ENCODE data around the gene SUSD4. TPM values are rescaled to one million over a fixed set of nuclear protein-coding genes. Genes with fewer than 3 reads are reported as not detected.

Gene SUSD4
- total RNA-seq, 6 experiments from 2014 or later: 0.33 to 0.96 (median 0.70) TPM

DNA sequence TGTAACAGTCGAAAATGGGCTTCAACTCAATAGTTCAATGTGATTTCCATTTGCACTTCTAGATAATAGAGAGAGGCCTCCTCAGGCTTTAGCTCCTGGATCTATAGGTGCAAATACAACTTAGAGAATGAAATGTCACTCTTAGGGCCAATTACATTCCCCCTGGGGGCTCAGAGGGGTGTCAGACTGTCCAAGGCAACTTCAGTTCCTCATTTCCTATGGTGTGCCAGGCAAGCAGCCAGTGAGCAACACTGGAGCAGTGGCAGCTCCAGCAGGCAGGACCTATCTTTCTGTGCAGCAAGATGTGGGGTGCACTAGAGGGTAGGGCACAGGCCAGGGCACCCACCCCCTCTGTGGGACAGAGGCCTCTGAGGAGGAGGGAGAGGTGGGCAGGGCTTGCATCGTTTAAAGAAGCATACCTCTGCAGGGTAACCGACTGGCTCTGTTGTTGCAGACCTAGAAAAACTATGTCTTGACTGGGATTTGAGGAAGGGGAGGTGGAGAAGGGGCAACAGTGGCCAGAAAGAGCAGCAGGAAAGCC lies 97.3 kb downstream of the SUSD4 start:
- Mint-ChIP-seq H3K27ac (no peak overlapping the region), H3K4me1 (ENCODE audit: low read depth) (no peaks in the 10 kb centered on the region), H3K9me3 (no peaks in the 10 kb centered on the region), H3K4me3 (no peak overlapping the region), H3K27me3 (ENCODE audit: insufficient read depth) (peaks cover 26% of the 10 kb centered on the region), H3K36me3 (ENCODE audit: low read depth) (no peaks in the 10 kb centered on the region)
- DNase-seq: no peak
- TF ChIP-seq, protein P1, sequence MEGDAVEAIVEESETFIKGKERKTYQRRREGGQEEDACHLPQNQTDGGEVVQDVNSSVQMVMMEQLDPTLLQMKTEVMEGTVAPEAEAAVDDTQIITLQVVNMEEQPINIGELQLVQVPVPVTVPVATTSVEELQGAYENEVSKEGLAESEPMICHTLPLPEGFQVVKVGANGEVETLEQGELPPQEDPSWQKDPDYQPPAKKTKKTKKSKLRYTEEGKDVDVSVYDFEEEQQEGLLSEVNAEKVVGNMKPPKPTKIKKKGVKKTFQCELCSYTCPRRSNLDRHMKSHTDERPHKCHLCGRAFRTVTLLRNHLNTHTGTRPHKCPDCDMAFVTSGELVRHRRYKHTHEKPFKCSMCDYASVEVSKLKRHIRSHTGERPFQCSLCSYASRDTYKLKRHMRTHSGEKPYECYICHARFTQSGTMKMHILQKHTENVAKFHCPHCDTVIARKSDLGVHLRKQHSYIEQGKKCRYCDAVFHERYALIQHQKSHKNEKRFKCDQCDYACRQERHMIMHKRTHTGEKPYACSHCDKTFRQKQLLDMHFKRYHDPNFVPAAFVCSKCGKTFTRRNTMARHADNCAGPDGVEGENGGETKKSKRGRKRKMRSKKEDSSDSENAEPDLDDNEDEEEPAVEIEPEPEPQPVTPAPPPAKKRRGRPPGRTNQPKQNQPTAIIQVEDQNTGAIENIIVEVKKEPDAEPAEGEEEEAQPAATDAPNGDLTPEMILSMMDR (IDR thresholded peaks at IDR 0.05): no peak

DNA sequence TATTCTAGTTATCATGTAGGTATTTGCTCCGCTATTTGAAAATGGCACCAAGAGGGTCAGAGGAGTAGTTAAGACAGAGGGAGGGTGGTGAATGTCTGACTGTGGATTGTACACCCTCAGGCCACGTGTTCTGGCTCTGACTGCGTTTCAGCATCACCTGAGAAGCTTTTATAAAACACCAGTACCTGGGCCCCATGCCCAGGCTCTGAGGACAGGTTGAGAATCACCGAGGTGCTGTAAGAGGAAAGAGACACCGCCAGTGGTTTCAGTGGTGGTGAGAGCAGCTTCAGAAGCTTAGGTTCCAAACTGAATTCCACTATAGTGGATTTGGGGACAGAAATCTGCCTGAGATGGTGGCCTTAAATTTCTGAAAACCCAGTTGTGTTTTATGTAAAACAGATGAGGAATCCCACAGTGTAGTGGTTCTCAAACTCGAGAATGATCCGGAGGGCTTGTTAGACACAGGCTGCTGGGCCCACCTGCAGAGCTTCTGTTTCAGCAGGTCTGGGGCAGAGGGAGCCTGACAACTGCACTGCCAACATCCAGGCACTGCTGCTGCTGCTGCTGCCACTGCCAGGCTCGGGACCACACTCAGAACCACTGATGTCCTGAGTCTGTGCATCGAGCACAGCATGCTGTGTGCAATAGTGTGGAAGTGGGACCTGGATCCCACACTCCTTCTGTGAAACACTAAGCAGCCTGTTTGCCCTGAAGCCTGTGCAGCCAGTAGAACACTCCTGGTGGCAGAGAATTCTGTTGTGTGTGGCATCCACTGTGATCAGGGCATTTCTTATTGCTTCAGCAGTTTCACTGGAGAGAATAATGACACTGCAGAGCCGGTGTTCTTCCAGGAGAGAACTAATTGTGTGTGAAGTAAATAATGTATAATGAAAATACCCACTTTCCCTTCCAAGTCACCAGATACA lies 98.7 kb downstream of the SUSD4 start:
- Mint-ChIP-seq H3K4me1 (ENCODE audit: low read depth) (no peaks in the 10 kb centered on the region), H3K36me3 (ENCODE audit: low read depth) (no peaks in the 10 kb centered on the region), H3K27ac (no peak overlapping the region), H3K4me3 (no peak overlapping the region), H3K9me3 (no peaks in the 10 kb centered on the region), H3K27me3 (ENCODE audit: insufficient read depth) (peaks cover 26% of the 10 kb centered on the region)
- no peak for DNase-seq
- TF ChIP-seq, protein P1 (IDR thresholded peaks at IDR 0.05): no peak

DNA sequence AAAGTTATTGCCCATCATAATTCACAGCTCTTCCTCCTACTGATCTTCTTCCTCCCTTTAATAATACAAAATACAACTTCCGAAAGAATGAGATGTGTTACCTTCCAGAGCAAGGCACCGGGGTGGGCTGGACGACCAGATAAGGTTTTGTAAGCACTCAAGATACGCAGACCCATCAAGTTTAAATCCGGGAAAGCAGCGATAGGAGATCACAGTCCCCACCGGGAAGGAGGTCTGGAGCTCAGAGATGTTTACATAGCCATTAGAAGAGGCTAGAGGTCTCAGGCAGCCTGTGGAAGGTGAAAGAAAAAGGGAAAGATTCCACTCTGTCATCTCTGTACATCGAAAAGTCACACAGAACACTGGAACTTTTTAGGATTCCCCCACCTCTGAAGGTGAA lies 99.4 kb downstream of the SUSD4 start:
- Mint-ChIP-seq H3K9me3 (no peaks in the 10 kb centered on the region), H3K27ac (no peak overlapping the region), H3K27me3 (ENCODE audit: insufficient read depth) (peaks cover 22% of the 10 kb centered on the region), H3K36me3 (ENCODE audit: low read depth) (no peaks in the 10 kb centered on the region), H3K4me3 (no peak overlapping the region), H3K4me1 (ENCODE audit: low read depth) (no peaks in the 10 kb centered on the region)
- DNase-seq: no peak
- TF ChIP-seq, protein P1 (IDR thresholded peaks at IDR 0.05): no peak

DNA sequence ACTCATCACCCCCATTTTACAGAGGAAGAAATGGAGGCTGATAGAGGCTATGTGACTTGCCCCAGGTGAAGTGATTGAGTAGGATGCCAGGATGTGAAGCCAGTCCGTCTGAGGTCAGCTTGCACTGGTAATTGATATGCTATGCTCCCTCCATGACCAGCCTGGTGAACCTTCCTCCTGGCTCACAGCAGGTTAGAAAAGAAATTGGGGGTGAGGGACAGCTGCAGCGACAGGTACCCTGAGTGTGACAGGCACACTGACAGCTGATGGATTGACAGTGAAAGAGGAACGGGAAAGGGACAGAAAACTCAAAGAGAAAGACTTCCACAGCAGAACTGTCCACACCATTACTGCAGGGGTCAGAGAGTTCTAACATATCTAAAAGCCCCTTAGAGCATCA lies 102.1 kb downstream of the SUSD4 start:
- no peak for DNase-seq
- H3K36me3 Mint-ChIP-seq (ENCODE audit: low read depth): no peaks in the 10 kb centered on the region
- no peaks in the 10 kb centered on the region for H3K9me3 Mint-ChIP-seq
- H3K4me3 Mint-ChIP-seq: no peak overlapping the region
- H3K27me3 Mint-ChIP-seq (ENCODE audit: insufficient read depth): peaks cover 17% of the 10 kb centered on the region
- H3K27ac Mint-ChIP-seq: no peak overlapping the region
- TF ChIP-seq, protein P1 (IDR thresholded peaks at IDR 0.05): no peak
- H3K4me1 Mint-ChIP-seq (ENCODE audit: low read depth): peaks cover 7% of the 10 kb centered on the region

DNA sequence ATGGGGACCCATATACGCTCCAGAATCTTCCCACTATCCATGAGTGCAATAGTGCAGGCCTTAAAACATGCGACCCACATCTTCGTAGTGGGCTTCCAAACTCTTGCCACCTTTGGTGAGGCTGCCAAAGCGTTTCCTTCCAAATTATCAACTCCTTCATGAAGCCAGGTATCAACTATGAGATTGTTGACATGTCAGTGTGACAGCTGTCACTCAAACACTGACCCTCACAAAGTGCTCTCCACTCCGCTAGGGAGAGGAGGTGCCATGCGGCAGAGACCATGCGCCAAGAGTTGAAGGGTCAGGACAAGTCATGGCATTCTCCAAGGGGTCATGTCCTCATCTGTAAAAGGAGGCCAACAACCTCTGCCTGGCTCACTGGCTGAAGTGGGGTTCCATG lies 103.3 kb downstream of the SUSD4 start:
- H3K36me3 Mint-ChIP-seq (ENCODE audit: low read depth): no peaks in the 10 kb centered on the region
- peaks cover 20% of the 10 kb centered on the region for H3K27me3 Mint-ChIP-seq (ENCODE audit: insufficient read depth)
- TF ChIP-seq, protein P1 (IDR thresholded peaks at IDR 0.05): no peak
- DNase-seq: no peak
- H3K9me3 Mint-ChIP-seq: no peaks in the 10 kb centered on the region
- peaks cover 7% of the 10 kb centered on the region for H3K4me1 Mint-ChIP-seq (ENCODE audit: low read depth)
- H3K4me3 Mint-ChIP-seq: no peak overlapping the region
- H3K27ac Mint-ChIP-seq: no peak overlapping the region
